Dedifferentiated amniotic fluid mesenchymal stem cell (primary cell): ENCODE measurements around the gene FRMPD3.
"Not testable (repeated sequence)": the region's sequence is repeated elsewhere in the genome, so short reads cannot be mapped to it uniquely, and the experiment has no call there.

ENCODE experiments used
- DNase-seq: peaks from one replicate; pipeline ENCODE4 v3.0.0-alpha.2; 2016; ENCODE audit errors: extremely low spot score

The FRMPD3 gene

DNA sequence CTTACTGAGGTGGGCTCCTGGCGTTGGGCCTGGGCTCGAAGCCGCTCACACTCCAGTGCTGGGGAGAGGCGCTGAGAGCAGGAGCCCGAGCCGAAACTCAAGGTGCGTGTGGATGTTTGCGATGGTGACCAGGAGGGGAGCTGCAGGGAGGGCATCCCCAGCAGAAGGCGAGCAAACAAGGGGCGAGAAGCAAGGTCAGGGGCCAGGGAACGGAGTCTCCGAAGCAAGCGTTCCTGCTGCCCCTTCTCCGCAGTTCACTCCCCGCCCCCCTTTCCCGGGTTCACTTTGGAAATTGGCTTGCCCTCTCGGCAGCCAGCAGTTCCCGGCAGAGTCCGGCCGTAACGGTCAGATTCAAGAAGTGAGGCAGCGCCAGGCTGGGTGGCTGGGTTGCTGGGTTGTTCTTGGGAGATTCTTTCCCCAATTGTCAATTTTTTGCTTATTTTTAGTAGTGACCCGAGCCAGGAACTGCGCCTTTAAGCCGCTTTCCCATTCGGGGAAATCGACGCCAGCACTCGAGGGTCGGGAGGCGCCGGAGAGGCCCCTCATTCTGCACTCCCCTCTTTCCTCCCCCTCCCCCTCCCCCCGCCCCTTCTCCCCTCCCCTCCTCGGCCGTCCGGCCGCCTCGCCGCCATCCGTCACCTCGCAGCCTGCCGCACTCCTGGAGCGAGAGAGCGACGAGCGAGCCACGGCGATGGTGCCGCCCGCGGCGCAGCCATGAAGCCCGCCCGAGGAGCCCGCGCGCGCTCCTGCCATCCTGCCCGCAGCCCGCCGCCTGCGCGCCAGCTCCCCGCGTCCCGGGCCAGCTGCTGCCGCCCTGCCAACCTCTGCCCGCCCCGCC lies at the start of gene FRMPD3:
TSS of gene FRMPD3 (plus strand) at position 655 of the 838 bp plus-strand sequence. CDS start 76,937 bp downstream, outside the sequence.
- no peak for DNase-seq

DNA sequence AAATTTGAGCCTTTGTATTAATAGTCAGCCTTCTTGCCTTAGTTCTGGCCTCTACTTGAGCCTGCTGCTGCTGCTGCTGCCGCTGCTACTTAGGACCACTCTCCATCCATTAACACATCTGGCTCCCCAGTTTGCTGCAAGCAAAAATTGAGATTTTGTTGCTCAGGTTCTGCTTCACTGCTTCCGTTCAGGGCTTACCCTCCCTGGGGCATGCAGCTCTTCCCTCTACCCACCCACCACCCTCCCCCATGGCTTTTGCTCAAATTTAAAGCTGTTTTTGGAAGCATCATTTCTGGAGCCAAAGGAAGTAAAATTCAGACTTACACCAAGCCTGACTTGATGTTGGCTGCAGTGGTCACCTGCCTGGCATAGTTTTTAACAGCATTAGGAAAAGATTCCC lies 28.9 kb upstream of the FRMPD3 start:
- no peak for DNase-seq

DNA sequence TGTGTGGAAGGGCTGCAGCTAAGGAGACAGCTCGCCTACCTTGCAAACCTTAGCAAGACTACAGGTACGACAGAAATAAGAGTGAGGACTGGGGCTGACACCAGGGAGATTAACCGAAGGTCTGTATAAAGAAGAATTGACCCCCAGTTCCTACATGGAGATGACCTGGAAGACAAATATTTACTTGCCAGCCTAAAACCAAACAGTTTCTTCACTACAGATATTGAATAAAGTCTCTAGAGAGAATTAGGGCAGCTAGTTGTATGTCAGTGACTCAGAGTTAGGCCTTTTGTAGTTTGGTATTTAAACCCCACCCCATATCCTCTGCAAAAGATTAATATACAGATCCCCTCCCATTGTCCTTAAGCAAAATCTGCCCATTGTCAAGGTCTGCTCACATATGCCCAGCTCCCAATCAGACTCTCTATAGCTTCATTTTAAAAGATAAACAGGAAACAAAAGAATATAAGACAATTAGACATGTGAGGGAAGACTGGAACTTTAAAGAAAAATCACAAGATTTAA lies 28.1 kb upstream of the FRMPD3 start:
- no peak for DNase-seq

DNA sequence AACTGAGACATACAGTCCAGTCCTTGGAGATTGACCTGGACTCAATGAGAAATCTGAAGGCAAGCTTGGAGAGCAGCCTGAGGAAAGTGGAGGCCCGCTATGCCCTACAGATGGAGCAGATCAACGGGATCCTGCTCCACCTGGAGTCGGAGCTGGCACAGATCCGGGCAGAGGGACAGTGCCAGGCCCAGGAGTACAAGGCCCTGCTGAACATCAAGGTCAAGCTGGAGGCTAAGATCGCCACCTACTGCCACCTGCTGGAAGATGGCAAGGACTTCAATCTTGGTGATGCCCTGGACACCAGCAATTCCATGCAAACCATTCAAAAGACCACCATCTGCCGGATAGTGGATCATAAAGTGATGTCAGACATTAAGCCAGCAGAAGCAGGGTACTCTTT lies 20.4 kb upstream of the FRMPD3 start:
- DNase-seq: no peak

DNA sequence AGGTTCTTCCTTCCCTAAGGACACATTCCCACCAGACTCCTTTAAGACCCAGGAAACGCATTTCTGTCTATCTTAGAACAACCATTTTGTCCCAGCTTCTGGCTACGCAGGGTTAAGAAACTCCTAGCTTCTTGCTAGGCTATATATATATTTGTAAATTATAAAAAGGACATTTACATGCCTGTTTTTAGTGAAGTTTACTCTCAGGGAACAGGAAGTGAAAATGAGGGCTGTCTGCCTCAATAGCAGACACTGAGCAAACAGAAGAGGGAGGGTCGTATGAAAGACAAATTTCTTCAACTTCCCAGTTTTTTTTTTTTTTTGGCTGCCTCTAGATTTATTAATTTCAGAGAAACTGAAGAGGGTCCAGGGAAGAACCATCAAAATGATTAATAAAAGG lies 9.3 kb upstream of the FRMPD3 start:
- DNase-seq: no peak

DNA sequence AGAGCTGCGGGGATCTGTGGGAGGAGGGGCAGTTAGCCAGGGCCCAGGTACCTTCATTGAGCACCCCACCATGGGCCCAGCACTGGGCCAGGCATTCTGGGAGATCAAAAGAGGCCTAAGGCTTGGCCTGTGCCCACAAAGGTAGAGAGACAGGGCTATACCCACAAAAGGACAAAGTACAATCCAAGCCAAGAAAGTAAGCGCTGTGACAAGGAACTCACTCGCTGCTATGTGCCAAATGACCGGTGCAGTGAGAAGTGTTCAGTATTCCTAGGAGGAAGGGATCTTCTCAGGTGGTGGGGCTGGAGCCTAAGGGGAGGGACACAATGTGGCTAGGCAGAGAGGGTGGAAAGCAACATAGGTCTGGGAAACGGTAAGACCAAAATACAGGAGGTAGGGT lies 8.8 kb upstream of the FRMPD3 start:
- no peak for DNase-seq

DNA sequence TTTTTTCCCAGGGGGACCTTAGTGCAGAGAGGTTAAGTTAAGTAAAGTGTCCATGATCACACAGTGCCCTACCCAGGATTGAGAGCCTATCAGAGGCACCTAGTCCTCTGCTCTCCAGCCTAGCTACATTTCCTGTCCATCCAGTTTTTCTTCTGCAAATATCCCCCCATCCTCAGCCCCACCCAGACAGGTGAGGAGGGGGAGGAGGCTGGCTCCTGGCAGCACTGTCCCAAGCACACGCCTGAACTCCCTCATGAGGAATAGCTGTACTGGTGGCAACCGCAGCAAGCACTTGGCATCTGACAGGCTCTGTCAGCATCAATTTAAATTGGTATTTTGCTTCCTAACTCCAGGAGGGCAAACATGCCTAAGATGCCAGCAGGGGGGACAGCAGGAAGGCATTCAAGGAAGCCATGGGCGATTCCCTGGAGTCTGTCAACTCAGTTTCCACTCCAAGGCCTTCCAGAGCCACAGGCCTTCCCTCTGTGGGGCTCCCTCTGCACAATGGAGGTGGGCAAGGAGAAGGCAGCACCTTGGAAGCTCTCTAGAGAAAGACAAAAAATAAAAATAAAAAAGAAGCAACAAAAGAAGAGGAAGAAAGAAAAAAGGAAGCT lies 6.4 kb upstream of the FRMPD3 start:
- DNase-seq: no peak

DNA sequence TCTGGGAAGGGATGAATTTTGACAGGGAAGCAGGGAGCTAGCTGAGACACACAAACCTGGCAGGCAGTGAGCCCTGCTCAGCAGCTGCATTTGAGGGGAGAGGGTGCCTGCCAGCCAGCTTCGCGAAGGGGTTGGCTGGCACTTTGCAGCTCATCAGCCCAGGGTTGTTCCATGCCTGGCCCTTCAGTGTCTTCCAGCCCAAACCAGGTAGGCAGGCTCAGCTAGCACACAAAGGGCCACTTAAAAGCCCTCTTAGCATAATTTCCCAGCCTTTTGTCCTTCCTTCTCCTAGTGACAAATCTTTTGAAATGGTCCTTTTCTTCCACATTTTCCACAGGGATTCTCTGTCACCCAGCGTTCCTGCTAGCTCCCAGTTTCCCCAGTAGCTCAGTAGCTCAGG lies 4.3 kb upstream of the FRMPD3 start:
- DNase-seq: no peak

DNA sequence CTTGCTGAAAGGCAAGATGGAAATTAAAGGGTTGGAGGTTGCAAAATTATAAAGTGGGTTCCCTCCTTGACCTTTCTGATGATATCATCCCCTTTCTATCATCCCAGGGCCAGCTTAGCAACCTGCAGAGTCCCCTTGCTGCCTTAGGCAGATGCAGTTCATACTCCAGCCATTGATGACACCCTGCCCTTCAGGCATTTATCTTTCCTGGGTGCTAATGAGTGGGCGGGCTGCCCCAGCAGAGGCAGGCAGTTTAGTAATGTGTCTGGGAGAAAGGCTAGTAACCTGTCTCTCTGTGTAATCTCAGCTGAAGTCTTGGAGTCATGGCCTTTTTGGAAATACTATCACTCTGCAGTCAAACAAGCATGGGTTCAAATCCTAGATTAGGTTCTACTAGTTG lies 3.8 kb upstream of the FRMPD3 start:
- no peak for DNase-seq

DNA sequence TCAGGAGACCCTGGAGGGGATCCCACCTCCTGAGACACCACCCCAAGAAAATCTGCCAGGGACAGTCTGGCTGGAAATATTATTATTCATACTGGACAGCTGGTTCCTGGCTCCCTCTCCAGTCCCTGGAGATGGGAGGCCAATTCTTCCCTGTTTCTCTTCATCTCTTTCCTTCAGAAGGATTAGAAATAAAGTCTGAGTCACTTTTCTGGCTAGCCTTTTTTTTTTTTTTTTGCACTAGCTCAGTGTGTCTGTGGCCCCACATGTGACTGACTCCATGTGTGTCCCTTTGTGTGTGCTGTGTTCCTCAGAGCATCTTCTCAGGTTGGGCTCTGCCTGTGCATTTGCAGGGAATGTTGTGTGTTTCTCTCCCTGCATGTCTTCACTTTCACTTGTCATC lies 1.8 kb upstream of the FRMPD3 start:
- no peak for DNase-seq

DNA sequence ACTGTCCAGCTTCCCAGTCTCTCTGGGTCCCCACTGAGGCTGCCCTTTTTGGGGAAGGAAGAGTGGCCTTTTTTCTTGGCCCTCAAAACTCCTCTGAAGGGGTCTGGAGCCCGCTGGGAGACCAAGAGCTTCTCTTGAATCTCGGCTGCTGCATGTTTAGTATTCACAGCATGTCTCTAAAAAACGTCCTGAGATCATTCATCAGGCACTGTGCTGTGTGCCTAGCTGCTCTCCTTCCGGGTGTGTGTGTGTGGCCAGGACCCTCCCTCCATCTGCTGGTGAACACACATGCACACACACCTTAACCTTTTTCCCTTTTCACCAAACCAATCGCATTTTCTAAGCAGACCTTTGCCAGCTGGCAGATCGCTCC lies 841 bp upstream of the FRMPD3 start:
- DNase-seq: no peak

DNA sequence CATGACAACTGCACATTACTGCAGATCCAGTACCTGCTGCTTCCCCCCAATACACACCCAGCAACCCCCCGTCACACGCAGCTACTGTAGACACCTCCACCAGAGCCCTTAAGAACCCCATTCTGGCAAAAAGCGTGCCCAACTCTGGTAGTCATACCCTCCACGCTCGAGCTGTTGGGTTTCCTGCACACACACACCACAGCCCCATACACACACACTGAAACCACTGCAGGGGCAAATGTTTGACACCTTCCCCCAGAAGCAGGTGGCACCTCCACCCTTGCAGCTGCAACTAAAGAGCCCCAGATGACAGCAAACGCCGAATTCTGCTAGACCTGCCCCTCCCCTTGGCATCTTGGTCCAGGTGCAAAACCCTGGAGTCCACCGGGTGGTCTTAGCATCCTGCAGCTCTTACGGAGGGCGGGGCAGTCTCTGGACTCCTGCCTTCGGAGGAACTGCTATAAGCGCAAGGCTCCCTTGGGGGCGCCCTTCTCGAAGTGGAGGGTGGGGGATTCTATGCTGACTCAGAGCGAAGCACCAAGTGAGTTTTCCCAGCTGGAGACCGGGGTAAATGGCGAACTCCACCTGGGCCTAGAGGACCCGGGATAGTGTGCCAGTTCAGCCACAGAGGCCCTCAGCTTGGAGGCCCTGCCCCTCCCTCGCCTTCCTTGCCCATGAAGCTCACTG lies 1.5 kb downstream of the FRMPD3 start:
- no peak for DNase-seq

DNA sequence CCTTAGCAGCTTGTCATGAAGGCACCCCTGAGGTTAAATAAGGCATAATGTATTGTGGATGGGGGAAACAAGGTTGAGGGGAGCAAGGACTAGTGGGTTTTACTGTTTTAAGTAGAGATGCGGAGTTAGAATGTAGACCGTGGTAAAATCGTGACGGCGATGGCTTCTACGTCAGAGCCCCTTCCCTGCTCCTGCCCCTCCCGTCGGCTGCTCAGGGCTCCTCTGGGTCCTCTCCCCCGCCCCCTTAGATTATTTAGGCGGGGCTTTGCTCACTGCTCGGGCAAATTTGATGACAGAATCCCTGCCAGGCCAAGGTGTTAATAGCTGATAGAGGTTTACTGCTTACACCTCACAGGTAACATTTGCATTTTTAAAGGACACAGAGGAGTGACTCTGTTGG lies 2.3 kb downstream of the FRMPD3 start:
- no peak for DNase-seq

DNA sequence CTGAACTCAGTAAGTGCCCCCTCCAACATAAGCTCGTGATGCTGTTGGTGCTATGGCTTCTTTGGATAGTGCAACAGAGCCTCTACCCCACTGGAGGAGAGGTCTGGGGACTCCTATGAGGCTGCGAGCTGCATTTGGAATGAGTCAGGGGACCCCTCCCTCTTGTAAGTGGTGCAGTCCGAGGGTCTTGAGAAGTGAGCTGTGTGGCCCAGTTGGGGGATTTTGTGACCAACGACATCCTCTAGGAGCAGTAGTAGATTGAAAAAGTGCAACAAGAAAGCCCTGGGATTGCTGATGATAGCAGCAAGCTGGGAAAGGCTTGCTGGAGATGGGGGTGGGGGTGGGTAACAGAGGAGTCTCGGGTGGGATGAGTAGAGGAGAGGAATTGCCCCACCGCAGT lies 3.1 kb downstream of the FRMPD3 start:
- DNase-seq: no peak

DNA sequence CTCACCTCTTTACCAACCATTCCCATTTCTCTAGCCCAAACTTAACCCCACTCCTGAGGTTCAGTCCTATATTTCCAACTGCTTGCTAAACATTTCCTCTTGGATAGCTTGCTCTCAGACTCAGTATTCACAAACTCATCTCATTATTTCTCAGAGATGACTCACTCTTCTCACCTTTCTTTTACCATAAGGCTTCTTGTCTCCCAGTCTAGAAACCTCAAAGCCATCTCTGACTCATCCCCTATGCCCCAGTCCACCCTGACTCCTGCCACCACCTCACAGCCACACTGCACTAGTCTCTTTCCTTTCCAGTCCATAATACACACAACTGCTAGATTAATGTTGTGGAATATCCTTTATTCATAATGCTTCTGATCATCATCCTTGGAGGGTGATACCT lies 4.8 kb downstream of the FRMPD3 start:
- no peak for DNase-seq

DNA sequence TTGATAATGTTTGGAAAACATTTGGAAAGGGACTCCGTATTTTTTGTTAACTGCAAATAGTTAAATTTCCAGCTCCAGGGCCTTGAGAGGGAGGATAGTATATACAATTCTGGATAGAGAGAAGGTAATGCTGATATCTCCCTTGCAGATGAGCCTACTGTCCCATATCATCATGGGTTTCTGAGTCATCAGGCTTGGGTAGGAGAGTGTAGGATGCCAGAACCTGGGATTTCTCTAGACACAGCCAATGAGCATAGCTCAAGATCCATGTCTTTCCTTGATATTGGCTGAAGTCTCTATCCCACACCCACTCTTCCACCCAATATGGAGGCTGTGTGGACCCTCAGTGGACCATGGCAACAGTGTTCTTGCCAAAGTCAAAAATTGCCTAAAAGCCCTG lies 7.8 kb downstream of the FRMPD3 start:
- DNase-seq: no peak

DNA sequence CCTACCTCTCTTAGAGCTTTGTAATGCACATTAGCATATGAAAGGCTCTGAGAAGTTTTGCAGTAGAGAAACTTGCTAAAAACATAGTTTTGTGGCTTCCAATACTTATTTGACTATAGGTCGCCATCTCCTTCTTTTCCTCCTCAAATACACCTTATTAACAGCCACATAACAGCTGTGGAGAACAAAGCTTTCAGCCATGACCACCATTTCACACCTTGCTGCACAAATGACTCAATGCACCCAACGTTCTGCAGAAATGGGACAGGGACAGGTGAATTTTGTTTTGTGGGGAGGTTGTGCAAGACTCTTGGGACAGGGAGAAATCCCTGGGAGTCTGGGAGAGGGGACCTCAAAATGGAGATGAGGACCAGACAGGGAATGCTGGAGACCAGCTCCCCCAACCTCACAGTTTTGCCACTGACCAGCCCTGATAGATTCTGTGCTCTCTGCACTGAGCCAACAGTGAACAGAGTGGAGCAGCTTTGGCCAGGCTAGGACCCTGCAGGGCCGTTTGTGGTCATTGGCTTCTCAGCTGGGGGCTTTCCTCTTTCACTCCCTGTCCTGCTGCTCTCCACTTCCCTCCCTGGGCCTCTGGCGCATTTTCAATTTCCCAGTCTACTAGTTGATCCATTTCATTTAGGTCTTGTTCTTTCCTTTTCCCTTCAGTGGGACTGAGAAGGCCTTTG lies 16.6 kb downstream of the FRMPD3 start:
- no peak for DNase-seq

DNA sequence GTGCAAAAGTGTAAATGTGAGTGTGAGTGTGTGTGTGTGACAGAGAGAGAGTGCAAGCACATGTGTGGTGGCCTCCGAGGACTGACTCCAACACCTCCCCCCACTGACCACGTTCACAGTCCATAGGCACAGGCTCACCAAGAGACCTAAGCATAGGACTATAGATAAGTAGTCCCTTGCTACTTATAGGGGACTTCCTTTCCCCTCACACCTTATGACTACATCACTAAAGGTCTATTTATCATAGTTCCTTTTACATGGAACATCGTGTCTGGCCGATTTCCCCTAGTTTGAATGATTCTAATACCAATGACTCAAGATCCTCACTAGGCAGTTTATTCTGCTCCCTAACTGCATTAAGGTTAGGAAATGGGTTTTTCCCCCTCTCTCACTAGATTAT lies 17.8 kb downstream of the FRMPD3 start:
- DNase-seq: no peak

DNA sequence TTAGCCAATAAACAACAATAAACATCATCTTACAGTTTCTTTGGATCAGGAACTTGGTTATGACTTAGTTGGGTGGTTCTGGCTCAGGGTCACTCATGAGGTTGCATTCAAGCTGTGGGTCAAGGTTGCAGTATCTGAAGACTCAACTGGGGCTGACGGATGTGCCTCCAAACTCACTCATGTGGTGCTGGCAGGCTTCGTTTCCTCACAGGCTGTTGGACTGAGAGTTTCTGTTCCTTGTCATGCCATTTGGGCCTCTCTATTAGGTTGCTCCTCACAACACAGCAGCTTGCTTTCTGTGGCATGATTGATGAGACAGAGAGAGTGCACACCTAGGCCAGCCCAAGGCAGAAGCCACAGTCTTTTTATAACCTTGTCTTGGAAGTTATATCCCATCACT lies 20.7 kb downstream of the FRMPD3 start:
- DNase-seq: no peak

DNA sequence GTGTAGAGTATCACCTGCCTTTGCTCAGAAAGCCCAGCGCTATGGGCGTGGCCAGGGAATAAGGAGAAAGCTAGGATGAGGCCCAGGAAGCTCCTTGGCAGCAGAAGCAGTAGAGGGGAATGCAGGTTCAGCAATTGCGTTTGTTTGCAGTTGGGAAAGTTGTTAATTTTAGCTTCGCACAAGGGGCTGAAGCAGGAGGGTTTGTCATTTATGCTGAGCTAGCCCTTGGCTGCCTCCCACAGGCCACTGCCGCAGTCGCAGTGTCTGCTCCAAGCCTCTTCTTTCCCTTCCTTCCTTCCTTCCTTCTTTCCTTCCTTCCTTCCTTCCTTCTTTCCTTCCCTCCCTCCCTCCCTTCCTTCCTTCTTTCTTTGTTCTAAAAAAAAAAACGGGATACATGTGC lies 21.5 kb downstream of the FRMPD3 start:
- DNase-seq: no peak

DNA sequence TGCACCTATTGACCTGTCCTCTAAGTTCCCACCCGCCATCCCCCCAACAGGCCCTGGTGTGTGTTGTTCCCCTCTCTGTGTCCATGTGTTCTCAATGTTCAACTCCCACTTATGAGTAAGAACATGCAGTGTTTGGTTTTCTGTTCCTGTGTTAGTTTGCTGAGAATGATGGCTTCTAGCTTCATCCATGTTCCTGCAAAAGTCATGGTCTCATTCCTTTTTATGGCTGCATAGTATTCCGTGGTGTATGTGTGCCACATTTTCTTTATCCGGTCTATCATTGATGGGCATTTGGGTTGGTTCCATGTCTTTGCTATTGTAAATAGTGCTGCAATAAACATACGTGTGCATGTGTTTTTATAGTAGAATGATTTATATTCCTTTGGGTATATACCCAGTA lies 22.0 kb downstream of the FRMPD3 start:
- not testable (repeated sequence) for DNase-seq

DNA sequence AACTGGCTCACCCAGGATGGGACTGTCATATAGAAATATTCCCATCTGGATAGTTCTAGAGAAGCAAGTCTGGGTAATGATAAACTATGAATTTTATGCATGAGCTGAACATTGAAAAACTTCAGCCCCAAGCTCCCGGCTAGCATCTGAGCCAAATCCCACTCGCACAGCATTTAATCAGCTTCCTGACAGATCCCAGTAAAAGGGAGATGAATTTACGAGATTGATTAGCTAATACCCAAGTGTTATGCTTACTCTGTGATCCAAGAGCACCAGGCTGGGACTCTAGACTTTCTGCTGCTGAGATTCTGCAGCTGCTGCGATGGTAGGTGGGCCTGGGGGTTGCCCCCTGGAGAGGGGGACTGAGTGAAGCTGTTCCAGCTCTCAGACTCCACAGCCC lies 28.0 kb downstream of the FRMPD3 start:
- DNase-seq: no peak
